GM18951 (cell line): ENCODE results near the gene DNASE1L1.

Experiments
- POLR2A ChIP-seq: IDR thresholded peaks from 4 replicates; pipeline ENCODE4 v1.6.1; 2011; ENCODE audit warnings: mild to moderate bottlenecking; ENCODE audit not compliant: insufficient read length, insufficient read depth; ENCODE audit errors: extremely low read depth
- in situ Hi-C: fragments of 300-500 bp; cut with MboI; formaldehyde crosslinking; loops from one replicate; pipeline ENCODE4 v1.12.0; 2022; ENCODE audit warnings: low sequenced_read_pairs, mixed read lengths, inconsistent platforms; ENCODE audit not compliant: unreplicated experiment

Gene DNASE1L1, protein sequence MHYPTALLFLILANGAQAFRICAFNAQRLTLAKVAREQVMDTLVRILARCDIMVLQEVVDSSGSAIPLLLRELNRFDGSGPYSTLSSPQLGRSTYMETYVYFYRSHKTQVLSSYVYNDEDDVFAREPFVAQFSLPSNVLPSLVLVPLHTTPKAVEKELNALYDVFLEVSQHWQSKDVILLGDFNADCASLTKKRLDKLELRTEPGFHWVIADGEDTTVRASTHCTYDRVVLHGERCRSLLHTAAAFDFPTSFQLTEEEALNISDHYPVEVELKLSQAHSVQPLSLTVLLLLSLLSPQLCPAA

DNA sequence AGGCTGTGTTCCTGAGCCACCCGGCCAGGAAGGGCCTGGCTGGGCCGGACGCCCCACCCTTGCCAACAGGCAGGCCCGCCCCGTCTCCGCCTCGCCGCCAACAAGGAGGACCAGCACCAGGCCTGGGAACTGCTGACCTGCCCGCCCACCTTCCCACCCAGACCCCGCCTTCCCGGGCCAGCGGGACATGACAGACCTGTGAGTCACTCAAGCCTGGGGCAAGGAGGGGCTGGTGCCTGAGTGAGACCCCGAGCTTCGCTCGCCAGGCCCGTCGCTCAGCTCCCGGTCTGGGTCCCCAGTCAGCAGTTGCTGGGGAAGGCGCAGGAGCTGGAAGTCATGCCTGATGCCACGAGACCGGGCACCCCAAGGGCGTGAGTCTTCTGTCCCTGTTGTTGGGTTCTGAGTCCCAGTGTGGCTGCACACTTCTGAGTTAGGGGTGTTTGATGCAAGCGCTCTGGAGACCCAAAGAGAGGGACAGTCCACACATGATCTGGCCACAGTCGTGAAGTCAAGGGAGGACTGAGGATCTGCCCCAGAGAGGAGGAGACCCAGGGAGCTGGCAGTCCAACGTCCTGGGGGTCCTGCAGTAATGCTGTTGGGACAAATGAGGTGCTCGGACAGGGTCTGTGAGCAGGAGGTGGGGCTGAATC lies at the start of gene DNASE1L1:
TSS of gene DNASE1L1 (minus strand) at position 33 of the 650 bp plus-strand sequence. CDS start 3,686 bp downstream, outside the sequence.
- TF ChIP-seq POLR2A = peak; percentile 10
- in situ Hi-C loops = no loop called here

DNA sequence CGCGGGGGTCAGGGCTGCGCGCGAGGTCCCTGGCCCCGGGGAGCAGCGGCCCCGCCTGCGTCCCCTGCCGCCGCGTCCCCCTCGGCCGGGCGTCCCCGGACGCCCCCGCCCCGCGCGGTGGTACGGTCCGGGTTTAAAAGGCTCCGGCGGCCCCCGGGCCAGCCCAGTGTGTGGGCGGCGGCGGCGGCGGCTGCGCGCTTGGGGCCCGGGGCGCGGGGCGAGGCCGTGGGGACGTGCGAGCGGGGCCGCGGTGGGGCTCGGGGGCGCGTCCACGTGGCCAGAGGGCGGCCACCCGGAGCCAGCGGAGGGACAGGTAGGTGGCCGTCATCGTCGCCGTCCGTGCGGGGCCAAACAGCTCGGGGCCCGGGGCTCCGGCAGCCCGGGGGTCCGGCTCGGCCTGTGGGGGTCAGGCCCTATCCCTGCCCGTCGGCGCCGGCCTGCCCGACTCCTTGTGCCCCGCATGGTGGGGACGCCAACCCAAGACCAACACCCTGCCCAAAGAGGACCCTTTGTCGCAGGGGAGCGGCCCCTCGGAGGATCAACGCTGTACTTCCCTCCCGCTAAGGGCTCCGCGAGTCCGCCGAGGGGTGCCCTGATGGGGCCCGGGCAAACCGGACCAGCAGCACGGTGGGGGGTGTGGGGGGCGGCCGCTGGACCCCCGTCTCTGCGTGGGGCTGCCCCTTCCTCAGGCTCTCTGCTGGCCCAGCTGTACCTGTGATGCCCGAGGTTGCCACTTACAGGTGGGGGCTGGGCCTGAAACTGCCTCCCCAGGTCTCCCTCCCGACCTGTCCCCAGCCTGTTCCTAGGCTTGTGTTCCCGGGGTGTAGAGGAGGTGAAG lies 49.3 kb upstream of the DNASE1L1 start, which contains the start of gene PLXNA3:
TSS of gene PLXNA3 (plus strand) at position 166 of the 838 bp plus-strand sequence. CDS start 1,903 bp downstream, outside the sequence.
- in situ Hi-C loops = no loop called here

DNA sequence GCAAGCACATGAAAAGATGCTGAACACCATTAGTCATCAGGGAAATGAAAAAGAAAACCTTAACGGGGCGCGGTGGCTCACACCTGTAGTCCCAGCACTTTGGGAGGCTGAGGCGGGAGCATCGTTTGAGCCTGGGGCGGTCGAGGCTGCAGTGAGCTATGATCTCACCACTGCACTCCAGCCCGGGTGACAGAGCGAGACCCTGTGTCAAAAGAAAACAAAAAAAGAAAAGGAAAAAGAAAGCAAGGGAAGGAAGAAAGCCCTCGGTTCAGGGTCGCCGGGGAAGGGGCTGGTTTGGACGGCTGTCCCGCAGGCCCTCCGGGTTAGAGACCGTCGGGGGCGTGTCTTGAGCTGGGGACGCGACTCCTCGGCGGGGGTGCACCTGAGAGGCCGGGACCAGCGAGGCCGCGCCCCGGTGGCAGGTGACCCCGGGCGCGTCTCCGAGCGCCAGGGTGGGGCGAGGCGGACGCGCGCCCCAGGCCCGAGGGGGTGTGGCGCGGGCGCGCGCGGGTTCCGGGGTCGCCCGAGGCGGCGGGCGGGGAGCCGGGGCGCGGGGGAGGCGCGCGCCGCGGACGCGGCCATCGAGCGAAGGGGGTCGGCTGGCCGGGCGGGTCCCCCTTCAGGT lies 48.5 kb upstream of the DNASE1L1 start:
- no peak for TF ChIP-seq POLR2A
- in situ Hi-C loops = no loop called here

More for the DNA sequence above, 49.3 kb upstream of the DNASE1L1 start, which contains the start of gene PLXNA3:
- peak; percentile 80 for TF ChIP-seq POLR2A

DNA sequence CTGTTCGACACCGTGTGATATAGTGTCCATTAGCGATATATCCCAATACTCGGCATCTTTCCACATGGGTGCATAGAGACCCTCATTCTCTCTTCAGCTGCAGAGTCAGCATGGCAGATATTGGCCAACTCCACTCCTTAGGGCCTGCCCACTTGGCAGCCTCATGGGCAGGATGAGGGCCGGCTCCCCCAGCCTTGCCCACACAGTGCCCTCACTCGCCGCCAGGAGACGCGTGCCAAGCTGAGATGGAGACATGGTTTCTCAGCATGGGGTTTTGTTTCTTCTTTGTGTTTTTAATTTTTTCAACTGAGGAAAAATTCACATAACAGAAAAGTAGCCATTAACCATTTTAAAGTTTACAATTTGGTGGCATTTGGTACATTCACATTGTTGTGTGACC lies 43.8 kb upstream of the DNASE1L1 start:
- TF ChIP-seq POLR2A = no peak
- in situ Hi-C loops = no loop called here

DNA sequence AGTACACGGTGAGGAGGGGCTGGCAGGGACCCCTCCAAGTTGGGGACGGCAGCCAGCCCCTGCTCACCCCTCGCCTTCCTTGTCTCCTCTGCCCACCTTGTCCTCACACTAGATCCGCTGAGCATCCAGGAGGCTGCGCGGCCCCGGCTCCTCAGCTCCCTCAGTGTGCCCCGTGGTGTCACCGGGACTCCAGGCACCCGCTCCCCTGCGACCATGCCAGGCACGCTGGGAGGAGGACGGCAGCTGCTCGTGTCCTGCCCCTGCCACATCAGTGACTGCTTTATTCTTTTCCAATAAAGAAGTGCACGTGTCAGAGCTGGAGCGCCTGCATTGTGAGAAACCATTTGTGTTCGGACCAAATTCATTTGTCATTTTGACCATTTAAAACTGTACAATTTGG lies 41.3 kb upstream of the DNASE1L1 start:
- in situ Hi-C loops = no loop called here
- TF ChIP-seq POLR2A = no peak

DNA sequence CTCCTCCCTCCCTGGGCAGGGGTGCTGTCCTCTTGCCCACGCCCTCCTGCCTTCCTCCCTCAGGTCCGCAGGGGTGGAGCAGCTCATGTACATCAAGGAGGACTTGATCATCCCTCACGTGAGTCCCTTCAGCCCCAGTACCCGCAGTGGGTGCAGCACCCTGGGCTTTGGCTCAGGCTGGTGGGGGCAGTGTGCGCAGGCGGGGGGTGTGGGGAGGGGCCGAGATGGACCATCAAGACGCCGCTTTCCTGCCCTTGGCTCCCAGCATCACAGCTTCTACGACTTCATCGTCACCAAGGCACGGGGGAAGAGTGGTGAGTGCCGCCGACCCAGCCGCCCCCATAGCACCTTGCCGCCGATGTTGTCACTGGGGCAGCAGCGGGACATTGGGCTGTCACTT lies 40.6 kb upstream of the DNASE1L1 start:
- no peak for TF ChIP-seq POLR2A
- in situ Hi-C loops = no loop called here

DNA sequence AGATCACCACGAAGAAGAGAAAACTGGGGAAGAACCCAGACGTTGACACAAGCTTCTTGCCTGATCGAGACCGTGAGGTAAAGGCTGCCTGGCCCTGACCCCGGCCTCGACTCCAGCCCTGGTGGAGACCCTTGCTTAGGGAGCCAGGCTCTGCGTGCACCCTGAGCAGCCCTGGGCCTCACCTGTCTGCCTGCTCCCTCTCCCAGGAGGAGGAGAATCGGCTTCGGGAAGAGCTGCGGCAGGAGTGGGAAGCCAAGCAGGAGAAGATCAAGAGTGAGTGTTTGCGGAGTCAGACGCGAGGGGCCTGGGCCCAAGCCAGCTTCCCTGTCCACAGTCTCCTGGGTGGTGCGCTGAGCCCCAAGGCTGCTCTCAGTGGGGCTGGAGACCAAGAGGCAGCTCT lies 39.4 kb upstream of the DNASE1L1 start:
- TF ChIP-seq POLR2A = no peak
- in situ Hi-C loops = no loop called here

DNA sequence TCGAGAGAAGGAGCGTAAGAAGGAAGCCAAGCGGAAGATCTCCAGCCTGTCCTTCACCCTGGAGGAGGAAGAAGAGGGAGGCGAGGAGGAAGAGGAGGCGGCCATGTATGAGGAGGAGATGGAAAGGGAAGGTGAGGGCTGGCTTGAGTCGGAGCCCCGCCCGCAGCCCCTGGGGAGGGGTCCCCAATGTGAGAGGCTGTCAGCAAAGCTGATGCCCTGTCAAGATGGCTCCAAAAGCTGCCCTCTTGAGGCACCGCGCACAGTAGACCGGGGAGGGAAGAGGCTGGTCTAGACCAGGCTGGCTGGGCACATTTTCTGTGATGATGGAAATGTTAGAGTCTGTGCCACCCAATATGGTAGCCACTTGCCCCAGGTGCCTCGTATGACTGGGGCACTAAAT lies 37.4 kb upstream of the DNASE1L1 start:
- TF ChIP-seq POLR2A = no peak
- in situ Hi-C loops = no loop called here

DNA sequence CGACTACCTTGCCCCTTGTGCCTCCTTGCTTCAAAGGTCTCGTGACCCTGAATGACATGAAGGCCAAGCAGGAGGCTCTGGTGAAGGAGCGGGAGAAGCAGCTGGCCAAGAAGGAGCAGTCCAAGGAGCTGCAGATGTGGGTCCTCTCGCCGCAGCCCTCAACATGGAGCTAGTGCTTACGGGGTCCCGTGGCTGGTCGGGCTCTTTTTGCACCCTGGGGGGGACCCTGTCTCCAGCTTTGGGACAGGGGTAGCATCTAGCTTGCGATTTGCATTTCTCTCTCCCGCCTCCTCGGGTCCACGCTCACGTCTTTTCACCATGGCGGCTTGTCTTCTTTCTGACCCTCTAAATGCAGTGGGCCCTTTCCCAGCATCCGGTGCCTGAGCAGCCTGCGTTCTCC lies 36.7 kb upstream of the DNASE1L1 start:
- in situ Hi-C loops = no loop called here
- no peak for TF ChIP-seq POLR2A

DNA sequence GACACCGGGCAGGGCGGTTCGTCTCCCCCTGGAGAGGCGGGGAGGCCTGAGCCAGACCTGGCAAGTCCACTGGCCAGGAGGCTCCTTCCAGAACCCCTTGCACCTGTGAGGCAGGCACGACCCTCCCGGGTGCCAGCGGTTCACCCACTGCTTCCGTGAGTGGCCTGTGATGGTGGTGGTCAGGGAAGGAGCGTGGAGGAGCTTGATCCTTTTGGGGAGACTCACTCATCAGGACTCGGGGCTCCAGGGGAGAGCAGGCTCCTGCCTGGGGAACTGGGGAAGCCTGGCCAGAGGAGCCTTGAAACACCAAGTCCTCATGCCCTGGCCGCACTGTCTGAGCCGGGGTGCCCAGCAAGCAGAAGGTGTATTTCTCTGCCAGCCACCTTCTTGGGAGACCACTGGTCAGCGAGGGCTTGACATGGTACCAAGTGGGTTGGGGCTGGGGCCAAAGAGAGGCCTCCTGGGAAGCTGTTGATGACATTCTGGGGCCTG lies 35.7 kb upstream of the DNASE1L1 start:
- in situ Hi-C loops = no loop called here
- TF ChIP-seq POLR2A = no peak

DNA sequence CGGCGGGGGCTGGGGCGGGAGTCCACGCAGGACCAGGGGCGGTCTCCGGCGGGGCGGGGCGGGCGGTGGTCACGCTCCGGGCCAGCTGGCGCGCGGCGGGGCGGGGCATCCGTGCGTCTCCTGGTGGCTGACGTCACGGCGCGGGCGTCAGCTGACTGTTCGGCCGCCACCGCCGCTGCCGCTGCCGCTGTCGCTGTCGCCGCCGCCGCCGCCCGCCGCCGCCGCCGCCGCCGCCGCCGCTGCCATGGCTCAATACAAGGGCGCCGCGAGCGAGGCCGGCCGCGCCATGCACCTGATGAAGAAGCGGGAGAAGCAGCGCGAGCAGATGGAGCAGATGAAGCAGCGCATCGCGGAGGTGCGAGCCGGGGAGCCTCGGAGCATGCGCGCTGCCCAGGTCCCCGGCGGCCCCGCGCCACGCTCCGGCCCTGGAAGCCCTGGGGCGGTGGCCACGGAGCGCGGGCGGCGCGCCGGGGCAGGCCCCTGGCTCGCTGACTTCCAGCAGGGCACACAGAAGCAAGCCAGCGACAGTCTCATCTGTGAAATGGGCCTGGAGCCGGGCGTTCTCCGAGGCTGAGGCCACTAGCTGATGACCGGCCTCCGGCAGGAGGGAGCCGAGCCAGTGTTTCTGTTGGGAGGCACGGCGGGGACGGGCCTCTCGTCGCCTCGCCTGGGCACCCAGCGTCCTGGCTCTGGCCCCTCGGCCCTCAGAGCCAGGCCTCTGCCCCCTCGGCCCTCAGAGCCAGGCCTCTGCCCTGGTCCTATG lies 35.1 kb upstream of the DNASE1L1 start, which contains the start of gene FAM50A:
TSS of gene FAM50A (plus strand) at position 150 of the 763 bp plus-strand sequence. CDS start at position 245, 95 bp downstream.
- in situ Hi-C loops = no loop called here
- peak; percentile 51 for TF ChIP-seq POLR2A

DNA sequence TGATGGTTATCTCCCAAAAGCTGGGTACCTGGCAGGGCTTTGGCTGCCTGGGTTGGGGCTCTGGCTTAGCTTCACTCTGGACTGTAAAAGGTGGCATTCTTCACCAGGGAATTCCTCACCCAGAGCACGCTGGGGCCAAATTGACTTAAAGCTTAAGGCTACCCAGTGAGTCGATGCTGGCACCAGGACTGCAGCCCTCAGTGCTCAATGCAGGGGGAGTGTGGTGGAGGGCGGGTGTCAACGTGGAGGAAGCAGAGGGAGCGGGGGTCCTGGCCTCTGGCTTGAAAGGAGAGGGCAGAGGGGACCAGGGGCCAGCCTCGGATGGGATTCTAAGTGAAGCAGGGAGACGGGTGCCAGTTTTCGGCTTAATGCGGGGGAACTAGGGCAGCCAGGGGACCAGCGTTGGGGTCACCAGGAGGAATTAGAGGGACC lies 34.4 kb upstream of the DNASE1L1 start:
- in situ Hi-C loops = no loop called here
- no peak for TF ChIP-seq POLR2A
